GM19240 (cell line): ENCODE data around the gene KAZN.

ENCODE experiments used
- DNase-seq: peaks from one replicate; pipeline ENCODE4 v3.0.0; 2011; ENCODE audit warnings: low spot score; ENCODE audit not compliant: insufficient read length

Gene KAZN

GRCh38 chr1:14613926-14614325 is 15.4 kb downstream of the KAZN start:
- DNase-seq, result no peak

GRCh38 chr1:14614341-14614740 is 15.9 kb downstream of the KAZN start:
- no peak for DNase-seq

GRCh38 chr1:14615549-14616218 is 17.2 kb downstream of the KAZN start:
- DNase-seq, result no peak

- DNase-seq, result no peak
Measured at GRCh38 chr1:14616632-14617396, 18.3 kb downstream of the KAZN start.

GRCh38 chr1:14617791-14618190 is 19.3 kb downstream of the KAZN start:
- no peak for DNase-seq

GRCh38 chr1:14620941-14621340 is 22.5 kb downstream of the KAZN start:
- no peak for DNase-seq

- DNase-seq, result no peak
Measured at GRCh38 chr1:14623090-14623489, 24.6 kb downstream of the KAZN start.

GRCh38 chr1:14624941-14625340 is 26.5 kb downstream of the KAZN start:
- DNase-seq, result no peak

GRCh38 chr1:14625572-14625971 is 27.1 kb downstream of the KAZN start:
- no peak for DNase-seq

- DNase-seq, result no peak
Measured at GRCh38 chr1:14625996-14626395, 27.5 kb downstream of the KAZN start.

GRCh38 chr1:14626869-14627607 is 28.6 kb downstream of the KAZN start:
- no peak for DNase-seq

GRCh38 chr1:14627608-14628489 is 29.4 kb downstream of the KAZN start:
- no peak for DNase-seq

GRCh38 chr1:14629363-14630014 is 31.0 kb downstream of the KAZN start:
- DNase-seq, result no peak

GRCh38 chr1:14630986-14631385 is 32.5 kb downstream of the KAZN start:
- DNase-seq, result no peak

GRCh38 chr1:14631421-14631820 is 32.9 kb downstream of the KAZN start:
- no peak for DNase-seq

- DNase-seq, result no peak
Measured at GRCh38 chr1:14634486-14634885, 36.0 kb downstream of the KAZN start.

GRCh38 chr1:14635421-14635820 is 36.9 kb downstream of the KAZN start:
- DNase-seq, result no peak

GRCh38 chr1:14636897-14637632 is 38.6 kb downstream of the KAZN start:
- no peak for DNase-seq

GRCh38 chr1:14639291-14640050 is 41.0 kb downstream of the KAZN start:
- DNase-seq, result no peak
